Ovary (tissue), 3 donors: ENCODE measurements around the gene ADGRG3.

ENCODE experiments used
- CTCF ChIP-seq, 3 donors: fragments of 450-650 bp in 2 of 3; fragments of 200-600 bp in 1 of 3; IDR thresholded peaks; one replicate each; pipeline versions ENCODE4 v1.5.1 to v1.8.0; 2016 to 2022; ENCODE audit warnings: antibody characterized with exemption in 3 of 3, mild to moderate bottlenecking in 1 of 3
- POLR2A ChIP-seq: fragments of 450-650 bp; IDR thresholded peaks from one replicate; pipeline ENCODE4 v1.6.1; 2017; ENCODE audit warnings: antibody characterized with exemption, mild to moderate bottlenecking, moderate library complexity
- donor health status: DM: no; HTN: no; CAD: no.

GRCh38 chr16:57703416-57704010 lies 35.4 kb downstream of the ADGRG3 start:
- TF ChIP-seq POLR2A (no peak), CTCF (IDR thresholded peaks at IDR 0.05) (no peak)
